Retinal pigment epithelial cell (primary cell): Measurements from ENCODE around the gene GBP2.

Experiments used
- DNase-seq: peaks from one replicate; pipeline ENCODE4 v3.0.0-alpha.2; 2010; ENCODE audit warnings: low read depth
- H3K4me3 ChIP-seq: 2 replicates; pipeline ENCODE4 v1.5.1; 2011; ENCODE audit warnings: mild to moderate bottlenecking, low read length, control low read depth, moderate library complexity
- TF ChIP-seq, protein P1 (sequence below): conservative IDR thresholded peaks from 2 replicates; pipeline ENCODE4 v1.5.1; 2011; ENCODE audit warnings: low read depth, low read length, control low read depth, inconsistent platforms

GBP2 gene

DNA sequence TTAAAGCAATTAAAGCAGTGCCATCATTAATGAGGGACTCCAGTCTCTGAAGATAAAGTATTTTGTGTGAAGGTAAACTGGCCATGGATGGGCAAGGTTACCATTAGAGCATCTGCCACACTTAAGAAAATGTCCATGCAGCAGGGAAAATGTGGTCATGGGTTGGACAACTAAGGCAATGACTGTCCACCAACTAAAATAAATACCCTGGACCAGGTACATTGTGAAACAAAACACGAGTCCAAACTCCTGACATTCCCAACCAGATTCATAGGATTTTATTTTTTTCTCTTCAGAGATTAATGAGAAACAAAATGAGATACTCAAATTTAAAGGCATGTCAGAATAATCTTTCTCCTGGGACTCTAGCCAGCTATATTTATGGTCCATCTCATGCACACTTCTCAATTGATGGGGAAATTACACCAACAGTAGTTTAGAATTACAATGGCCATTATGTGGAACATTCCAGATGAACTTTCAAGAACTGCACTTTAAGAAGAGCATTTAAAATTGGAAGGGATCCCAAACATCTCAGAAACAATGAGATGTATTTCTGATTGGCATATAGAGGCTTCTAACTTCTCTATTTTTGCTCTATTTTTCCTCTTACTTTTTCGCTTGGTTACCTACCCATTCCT is 41.8 kb upstream of the GBP2 start:
- H3K4me3 ChIP-seq, result no peak overlapping the region
- TF ChIP-seq, protein P1, sequence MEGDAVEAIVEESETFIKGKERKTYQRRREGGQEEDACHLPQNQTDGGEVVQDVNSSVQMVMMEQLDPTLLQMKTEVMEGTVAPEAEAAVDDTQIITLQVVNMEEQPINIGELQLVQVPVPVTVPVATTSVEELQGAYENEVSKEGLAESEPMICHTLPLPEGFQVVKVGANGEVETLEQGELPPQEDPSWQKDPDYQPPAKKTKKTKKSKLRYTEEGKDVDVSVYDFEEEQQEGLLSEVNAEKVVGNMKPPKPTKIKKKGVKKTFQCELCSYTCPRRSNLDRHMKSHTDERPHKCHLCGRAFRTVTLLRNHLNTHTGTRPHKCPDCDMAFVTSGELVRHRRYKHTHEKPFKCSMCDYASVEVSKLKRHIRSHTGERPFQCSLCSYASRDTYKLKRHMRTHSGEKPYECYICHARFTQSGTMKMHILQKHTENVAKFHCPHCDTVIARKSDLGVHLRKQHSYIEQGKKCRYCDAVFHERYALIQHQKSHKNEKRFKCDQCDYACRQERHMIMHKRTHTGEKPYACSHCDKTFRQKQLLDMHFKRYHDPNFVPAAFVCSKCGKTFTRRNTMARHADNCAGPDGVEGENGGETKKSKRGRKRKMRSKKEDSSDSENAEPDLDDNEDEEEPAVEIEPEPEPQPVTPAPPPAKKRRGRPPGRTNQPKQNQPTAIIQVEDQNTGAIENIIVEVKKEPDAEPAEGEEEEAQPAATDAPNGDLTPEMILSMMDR, result no peak
- no peak for DNase-seq

DNA sequence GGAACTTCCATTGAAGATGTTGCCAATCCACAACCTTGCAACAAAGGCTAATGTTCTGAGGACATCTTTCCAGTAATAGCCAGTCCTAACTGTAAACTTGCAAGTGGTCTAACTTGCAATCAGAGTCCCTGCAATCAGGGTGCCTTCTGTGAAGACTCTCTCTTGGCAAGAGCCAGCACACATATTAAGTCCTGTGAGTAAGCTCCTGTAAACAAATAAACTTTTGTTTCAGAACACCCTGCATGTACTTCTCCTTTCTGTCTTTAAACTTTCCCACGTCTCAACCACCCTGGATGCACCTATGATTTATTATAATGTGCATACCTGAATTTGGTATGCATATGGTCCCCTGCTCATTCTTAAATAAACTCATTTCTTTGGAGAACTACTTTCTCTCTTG is 40.8 kb upstream of the GBP2 start:
- H3K4me3 ChIP-seq, result no peak overlapping the region
- DNase-seq, result no peak
- TF ChIP-seq, protein P1, result no peak

DNA sequence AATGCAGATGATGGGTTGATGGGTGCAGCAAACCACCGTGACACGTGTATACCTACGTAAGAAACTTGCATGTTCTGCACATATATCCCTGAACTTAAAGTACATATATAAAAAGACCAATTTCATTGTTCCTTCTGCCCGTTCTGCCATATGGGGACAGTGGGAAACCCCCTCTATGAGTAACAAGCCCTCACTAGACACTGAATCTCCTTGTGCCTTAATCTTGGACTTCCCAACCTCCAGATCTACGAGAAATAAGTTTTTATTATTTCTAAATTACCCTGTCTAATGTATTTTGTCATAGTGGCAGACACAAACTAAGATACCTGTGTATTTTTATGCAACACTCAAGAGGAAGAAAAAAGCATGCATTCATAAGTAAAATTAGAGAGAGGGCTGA is 39.9 kb upstream of the GBP2 start:
- DNase-seq, result no peak
- TF ChIP-seq, protein P1, result no peak
- H3K4me3 ChIP-seq, result no peak overlapping the region

DNA sequence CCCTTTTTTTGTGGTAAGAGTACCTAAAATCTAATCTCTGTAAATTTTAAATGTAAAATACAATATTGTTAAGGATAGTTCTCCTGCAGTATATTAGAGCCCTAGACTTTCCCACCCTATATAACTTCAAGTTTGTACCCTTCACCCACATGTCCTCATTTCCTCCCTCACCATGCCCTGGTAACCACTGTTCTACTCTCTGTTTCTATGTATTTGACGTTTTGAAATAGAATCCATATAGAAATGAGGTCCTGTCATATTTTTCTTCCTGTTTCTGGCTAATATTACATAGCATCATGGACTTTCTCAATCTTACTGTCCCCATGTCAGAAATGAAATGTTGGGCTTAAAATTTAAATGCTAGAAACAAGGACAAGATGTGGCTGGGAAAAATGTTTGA is 25.1 kb upstream of the GBP2 start:
- no peak for DNase-seq
- TF ChIP-seq, protein P1, result no peak

DNA sequence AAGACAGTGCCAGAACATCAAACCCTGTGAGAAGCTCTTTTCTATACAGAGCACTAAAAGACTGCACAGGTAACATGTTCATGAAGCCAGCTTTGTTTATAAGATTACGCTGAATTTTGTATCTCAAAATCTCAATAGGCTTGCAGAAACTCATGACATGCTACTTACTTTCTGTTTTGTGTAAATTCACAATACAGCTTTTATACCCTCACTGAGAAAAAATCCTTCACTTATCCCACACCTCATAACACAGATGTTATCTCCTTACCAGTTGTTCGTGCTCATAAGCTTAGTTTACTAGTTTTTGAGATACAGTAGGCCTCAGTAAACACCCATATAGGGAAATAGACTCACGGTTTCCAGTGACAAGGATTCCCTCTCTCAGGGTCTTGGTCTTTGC is 24.1 kb upstream of the GBP2 start:
- TF ChIP-seq, protein P1, result no peak
- no peak overlapping the region for H3K4me3 ChIP-seq
- no peak for DNase-seq

More for the DNA sequence above, 25.1 kb upstream of the GBP2 start:
- H3K4me3 ChIP-seq, result no peak overlapping the region

DNA sequence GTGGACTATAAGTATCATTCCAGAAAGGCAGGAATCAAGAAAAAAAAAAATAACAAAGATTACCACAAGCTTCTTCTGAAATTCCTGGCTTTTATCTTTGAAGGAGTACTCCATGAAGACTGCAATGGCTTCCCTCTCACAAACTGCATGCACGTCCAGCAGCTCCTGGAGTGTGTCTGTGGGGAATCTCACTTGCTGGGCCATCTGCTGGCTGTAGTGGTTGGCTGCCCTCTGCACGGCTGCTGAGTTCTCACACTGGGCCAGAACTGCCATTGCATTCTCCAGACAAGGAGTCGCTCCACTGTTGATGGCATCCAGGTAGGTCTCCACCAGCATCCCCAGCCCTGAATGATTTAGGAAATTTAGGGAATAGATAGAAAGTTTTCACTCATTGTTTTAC is 23.3 kb upstream of the GBP2 start:
- no peak overlapping the region for H3K4me3 ChIP-seq
- TF ChIP-seq, protein P1, result peak; percentile 20
- DNase-seq, result no peak
